ENCODE results near the gene CEL.

DNA sequence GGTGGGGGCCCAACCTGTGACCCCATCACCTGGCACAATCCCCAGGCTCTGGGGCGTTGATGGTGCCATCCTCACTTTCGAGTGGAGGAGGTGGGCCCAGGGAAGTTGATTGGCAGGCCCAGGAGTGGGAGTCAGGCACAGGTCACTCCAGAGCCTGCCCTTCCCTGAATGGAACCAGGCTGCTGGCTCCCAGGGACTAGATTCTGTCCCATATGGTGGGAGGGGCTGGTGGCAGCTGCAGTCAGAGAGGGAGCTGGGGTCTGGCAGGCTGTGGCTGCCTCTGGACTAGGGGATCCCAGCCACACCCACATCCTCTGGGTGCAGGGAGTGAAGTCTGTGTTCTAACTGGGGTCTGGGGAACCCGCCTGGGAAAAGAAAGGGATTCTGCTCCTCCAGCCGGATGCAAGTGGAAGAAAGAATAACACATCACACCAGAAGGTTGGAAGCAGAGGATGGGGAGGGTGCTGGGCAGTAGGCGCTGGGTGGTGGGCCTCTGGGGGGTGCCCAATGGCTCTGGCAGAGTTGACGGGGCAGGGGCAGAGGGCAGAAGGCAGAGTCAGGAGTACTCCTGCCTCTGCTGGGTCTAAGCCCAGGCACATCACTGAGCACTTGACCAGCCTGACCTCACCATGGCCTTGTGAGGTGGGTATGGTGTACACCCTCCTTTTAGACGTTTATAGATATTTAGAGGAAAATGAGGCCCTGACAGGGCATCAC is 25.8 kb downstream of the CEL start:
- TF ChIP-seq, protein P1, sequence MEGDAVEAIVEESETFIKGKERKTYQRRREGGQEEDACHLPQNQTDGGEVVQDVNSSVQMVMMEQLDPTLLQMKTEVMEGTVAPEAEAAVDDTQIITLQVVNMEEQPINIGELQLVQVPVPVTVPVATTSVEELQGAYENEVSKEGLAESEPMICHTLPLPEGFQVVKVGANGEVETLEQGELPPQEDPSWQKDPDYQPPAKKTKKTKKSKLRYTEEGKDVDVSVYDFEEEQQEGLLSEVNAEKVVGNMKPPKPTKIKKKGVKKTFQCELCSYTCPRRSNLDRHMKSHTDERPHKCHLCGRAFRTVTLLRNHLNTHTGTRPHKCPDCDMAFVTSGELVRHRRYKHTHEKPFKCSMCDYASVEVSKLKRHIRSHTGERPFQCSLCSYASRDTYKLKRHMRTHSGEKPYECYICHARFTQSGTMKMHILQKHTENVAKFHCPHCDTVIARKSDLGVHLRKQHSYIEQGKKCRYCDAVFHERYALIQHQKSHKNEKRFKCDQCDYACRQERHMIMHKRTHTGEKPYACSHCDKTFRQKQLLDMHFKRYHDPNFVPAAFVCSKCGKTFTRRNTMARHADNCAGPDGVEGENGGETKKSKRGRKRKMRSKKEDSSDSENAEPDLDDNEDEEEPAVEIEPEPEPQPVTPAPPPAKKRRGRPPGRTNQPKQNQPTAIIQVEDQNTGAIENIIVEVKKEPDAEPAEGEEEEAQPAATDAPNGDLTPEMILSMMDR (IDR thresholded peaks at IDR 0.05 in 2 of 3, conservative IDR thresholded peaks at IDR 0.05 in 1 of 3; ENCODE audit: control insufficient read depth in 2 of 3, extremely low read depth in 1 of 3, insufficient read depth in 1 of 3, low read depth in 3 of 3, low read length in 3 of 3) = no peak
- no peak for TF ChIP-seq POLR2A (IDR thresholded peaks at IDR 0.05; ENCODE audit: low read depth, low read length)
- no peak for TF ChIP-seq HCFC1 (IDR thresholded peaks at IDR 0.05; ENCODE audit: low read length)
- no peak for TF ChIP-seq NFYB (IDR thresholded peaks at IDR 0.05; ENCODE audit: insufficient read depth, low read depth, low read length)
- no peak for TF ChIP-seq MYB (IDR thresholded peaks at IDR 0.05; ENCODE audit: borderline replicate concordance, low read depth, low read length)
- no peak for TF ChIP-seq DPF2 (IDR thresholded peaks at IDR 0.05)
- TF ChIP-seq, protein P2, sequence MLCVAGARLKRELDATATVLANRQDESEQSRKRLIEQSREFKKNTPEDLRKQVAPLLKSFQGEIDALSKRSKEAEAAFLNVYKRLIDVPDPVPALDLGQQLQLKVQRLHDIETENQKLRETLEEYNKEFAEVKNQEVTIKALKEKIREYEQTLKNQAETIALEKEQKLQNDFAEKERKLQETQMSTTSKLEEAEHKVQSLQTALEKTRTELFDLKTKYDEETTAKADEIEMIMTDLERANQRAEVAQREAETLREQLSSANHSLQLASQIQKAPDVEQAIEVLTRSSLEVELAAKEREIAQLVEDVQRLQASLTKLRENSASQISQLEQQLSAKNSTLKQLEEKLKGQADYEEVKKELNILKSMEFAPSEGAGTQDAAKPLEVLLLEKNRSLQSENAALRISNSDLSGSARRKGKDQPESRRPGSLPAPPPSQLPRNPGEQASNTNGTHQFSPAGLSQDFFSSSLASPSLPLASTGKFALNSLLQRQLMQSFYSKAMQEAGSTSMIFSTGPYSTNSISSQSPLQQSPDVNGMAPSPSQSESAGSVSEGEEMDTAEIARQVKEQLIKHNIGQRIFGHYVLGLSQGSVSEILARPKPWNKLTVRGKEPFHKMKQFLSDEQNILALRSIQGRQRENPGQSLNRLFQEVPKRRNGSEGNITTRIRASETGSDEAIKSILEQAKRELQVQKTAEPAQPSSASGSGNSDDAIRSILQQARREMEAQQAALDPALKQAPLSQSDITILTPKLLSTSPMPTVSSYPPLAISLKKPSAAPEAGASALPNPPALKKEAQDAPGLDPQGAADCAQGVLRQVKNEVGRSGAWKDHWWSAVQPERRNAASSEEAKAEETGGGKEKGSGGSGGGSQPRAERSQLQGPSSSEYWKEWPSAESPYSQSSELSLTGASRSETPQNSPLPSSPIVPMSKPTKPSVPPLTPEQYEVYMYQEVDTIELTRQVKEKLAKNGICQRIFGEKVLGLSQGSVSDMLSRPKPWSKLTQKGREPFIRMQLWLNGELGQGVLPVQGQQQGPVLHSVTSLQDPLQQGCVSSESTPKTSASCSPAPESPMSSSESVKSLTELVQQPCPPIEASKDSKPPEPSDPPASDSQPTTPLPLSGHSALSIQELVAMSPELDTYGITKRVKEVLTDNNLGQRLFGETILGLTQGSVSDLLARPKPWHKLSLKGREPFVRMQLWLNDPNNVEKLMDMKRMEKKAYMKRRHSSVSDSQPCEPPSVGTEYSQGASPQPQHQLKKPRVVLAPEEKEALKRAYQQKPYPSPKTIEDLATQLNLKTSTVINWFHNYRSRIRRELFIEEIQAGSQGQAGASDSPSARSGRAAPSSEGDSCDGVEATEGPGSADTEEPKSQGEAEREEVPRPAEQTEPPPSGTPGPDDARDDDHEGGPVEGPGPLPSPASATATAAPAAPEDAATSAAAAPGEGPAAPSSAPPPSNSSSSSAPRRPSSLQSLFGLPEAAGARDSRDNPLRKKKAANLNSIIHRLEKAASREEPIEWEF (IDR thresholded peaks at IDR 0.05; ENCODE audit: insufficient replicate concordance, low read depth, low read length) = no peak
- no peak for TF ChIP-seq RFX5 (IDR thresholded peaks at IDR 0.05; ENCODE audit: low read depth, low read length)
- TF ChIP-seq RAD21 (IDR thresholded peaks at IDR 0.05; ENCODE audit: insufficient read depth, low read depth, low read length) = no peak
- no peak for TF ChIP-seq NR2F1 (conservative IDR thresholded peaks at IDR 0.05)
- TF ChIP-seq, protein P3, sequence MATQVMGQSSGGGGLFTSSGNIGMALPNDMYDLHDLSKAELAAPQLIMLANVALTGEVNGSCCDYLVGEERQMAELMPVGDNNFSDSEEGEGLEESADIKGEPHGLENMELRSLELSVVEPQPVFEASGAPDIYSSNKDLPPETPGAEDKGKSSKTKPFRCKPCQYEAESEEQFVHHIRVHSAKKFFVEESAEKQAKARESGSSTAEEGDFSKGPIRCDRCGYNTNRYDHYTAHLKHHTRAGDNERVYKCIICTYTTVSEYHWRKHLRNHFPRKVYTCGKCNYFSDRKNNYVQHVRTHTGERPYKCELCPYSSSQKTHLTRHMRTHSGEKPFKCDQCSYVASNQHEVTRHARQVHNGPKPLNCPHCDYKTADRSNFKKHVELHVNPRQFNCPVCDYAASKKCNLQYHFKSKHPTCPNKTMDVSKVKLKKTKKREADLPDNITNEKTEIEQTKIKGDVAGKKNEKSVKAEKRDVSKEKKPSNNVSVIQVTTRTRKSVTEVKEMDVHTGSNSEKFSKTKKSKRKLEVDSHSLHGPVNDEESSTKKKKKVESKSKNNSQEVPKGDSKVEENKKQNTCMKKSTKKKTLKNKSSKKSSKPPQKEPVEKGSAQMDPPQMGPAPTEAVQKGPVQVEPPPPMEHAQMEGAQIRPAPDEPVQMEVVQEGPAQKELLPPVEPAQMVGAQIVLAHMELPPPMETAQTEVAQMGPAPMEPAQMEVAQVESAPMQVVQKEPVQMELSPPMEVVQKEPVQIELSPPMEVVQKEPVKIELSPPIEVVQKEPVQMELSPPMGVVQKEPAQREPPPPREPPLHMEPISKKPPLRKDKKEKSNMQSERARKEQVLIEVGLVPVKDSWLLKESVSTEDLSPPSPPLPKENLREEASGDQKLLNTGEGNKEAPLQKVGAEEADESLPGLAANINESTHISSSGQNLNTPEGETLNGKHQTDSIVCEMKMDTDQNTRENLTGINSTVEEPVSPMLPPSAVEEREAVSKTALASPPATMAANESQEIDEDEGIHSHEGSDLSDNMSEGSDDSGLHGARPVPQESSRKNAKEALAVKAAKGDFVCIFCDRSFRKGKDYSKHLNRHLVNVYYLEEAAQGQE (IDR thresholded peaks at IDR 0.05; ENCODE audit: low read depth, low read length) = no peak
- no peak for TF ChIP-seq ZNF24 (IDR thresholded peaks at IDR 0.05)
- TF ChIP-seq, protein P4, sequence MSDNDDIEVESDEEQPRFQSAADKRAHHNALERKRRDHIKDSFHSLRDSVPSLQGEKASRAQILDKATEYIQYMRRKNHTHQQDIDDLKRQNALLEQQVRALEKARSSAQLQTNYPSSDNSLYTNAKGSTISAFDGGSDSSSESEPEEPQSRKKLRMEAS (IDR thresholded peaks at IDR 0.05; ENCODE audit: low read depth, low read length) = no peak
